ENCODE data around the gene ULBP1. TPM values are rescaled to one million over a fixed set of nuclear protein-coding genes. Genes with fewer than 3 reads are reported as not detected.
A peak's percentile ranks its signal among the peaks of the same experiment; 100 is the strongest.
"Not testable (repeated sequence)": the region's sequence is repeated elsewhere in the genome, so short reads cannot be mapped to it uniquely, and the experiment has no call there.

ULBP1 gene, protein sequence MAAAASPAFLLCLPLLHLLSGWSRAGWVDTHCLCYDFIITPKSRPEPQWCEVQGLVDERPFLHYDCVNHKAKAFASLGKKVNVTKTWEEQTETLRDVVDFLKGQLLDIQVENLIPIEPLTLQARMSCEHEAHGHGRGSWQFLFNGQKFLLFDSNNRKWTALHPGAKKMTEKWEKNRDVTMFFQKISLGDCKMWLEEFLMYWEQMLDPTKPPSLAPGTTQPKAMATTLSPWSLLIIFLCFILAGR
- total RNA-seq, result 3.3 and 4.1 TPM in 2 replicates

DNA sequence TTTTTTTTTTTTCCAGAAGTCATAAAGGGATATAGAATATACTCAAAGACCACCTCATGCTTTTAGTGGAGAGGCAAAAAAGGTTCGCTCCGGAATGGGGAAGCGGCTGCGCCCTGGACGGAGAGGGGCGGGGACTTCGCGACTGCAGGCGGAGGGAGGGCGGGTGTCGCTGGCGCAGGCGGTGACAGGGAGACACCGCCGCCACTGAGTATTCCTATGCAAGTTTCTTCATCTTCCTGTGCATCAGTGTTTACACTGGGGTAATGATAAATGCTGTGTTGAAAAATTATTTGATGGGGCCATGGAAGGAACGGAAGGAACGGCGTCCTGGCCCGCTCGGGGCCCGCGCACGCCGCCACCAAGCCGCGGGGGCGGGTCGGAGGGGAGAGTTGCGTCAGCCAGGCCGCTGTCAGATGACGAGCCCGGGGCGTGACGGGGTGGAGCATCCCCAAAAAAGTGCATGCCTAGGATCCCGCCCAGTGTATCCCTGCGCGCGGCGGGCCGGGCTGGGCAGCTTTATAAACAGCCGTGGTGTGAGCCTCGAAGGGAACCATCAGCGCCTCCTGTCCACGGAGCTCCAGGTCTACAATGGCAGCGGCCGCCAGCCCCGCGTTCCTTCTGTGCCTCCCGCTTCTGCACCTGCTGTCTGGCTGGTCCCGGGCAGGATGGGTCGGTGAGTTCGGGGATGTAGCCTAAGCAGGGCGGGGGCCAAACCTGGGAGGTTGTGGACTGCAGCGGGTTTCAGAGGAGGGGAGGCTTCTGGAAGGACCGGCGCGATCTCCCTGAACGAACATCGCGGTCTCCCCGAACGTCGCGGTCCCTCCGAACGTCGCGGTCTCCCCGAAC is at the start of gene ULBP1:
Gene ULBP1, plus strand, starts transcription at position 482 of the 846 bp plus-strand sequence. Its CDS starts 107 bp downstream, at position 589.
- no peak for DNase-seq (ENCODE audit: extremely low read depth, low read depth, low spot score)

DNA sequence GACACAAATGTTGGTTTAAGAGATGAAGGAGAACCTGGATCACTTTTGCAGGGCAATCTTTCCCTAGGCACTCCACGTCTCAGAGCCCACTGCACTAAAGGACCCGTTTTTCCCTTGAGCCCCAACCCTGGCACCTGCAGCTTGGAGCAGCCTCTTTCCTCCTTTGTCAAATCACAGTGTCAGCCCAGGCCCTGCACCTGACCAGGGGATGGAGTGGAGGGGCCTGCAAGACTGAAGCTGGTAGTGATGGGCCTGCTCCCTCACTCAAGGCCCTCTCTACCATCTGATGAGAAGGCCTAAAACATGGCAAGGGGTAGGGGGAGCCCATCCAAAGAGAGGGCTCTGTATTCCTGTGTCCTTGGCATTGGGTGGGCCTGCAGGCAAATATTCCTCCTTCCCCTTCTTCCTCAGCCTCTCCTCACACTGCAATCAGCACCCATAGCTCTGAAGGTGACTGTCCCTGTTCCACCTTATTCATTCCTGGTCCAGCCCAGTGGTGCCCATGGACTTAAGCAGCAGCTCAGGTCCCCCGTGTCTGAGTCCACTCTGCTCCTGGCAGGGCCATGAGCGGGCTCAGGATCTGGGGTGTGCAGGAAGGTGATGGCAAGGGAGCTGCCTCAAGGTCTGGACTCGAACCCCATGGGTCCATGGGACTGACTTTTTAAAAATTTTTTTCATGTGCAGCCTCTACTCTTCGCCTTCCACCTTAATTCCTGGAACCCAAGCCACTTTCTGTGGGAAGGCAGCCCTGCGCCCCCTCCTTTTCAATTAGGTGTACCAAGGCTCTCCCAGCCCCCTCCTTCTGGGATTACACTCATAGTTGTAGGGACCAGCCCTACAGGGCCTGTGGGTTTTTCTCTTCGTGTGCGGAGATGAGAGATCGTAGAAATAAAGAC is 47.5 kb upstream of the ULBP1 start:
- no peak for DNase-seq (ENCODE audit: extremely low read depth, low read depth, low spot score)

DNA sequence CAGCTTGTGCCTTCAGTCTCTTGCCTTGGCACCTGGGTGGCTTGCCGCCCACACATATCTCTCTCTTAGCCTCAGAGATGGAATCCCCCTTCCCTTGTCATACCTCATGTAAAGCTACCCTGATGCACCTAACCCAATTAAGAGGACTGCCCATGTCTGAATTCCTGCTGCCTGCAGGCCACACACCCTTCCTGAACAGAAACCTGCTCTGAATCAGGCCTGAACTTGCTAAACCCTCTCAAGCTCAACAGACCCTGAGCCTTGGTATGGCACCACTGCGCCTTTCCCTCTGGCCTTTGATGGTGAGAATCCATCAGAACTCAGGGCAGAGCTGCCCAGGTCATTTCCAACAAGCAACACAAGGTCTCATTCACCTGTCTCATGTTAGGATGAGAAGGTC is 46.1 kb upstream of the ULBP1 start:
- DNase-seq (ENCODE audit: extremely low read depth, low read depth, low spot score), result no peak

DNA sequence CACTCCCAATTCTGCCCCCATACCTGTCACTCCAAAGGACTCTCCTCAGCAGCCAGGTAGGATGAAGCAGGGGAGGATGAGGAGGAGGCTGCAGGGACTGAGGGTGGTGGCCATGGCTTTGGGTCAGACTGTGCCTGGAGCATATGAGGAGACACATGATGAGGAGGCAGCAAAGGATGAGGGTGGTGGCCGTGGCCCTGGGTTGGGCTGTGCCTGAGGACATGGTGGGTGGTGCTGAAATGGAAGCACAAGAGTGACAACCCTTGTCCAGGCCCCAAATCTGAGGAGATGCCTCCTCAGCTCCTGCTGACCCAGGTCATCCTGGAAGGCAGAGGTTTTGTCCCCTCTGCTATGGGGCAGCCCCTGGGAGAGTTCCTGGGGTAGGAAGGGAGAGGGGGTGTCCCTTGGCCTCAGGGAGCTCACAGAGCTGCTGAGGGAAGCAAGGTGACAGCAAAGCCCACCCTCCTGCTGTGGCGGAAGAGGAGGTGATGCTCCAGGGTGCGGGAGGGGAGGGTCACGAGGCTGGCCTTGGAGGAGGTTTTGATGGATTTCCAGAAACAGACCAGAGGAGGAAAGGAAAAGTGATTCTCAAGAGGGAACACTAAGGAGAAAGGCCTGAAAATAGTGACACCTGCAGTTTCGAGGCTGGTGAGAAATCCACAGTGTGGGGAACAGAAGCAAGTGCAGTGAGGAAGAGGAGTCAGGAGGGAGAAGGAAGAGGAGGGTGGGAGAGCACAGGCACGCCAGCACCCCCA is 45.4 kb upstream of the ULBP1 start:
- DNase-seq (ENCODE audit: extremely low read depth, low read depth, low spot score), result no peak

DNA sequence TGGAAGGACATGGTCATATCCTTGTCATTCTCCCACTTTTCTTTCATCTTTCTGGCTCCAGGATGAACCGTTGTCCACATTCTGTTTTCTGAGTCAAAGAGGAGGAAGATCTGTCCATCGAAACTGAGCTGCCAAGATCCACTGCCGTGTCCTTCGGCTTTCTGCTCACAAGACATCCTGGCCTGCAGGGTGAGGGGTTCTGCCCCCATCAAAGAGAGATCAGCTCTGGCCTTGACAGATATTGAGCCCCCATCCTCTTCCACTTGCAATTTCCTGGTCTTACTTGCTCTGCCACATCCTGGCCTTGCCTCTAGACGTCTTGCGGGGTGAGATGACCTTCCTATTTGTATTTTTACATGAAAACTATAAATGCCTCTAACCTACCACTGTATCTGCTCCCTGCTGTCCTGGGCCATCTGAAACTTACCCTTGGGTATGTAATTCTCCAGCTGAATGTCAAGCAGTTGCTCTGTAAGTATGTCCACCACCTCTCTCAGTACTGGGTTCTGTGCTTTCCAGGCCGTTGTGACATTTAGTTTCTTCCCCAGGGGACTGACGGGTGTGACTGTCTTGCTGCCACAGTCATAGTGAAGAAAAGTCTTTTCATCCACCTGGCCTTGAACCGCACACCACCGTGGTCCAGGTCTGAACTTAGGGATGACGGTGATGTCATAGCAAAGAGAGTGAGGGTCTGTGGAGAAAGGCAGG is 44.5 kb upstream of the ULBP1 start:
- DNase-seq (ENCODE audit: extremely low read depth, low read depth, low spot score), result not testable (repeated sequence)

DNA sequence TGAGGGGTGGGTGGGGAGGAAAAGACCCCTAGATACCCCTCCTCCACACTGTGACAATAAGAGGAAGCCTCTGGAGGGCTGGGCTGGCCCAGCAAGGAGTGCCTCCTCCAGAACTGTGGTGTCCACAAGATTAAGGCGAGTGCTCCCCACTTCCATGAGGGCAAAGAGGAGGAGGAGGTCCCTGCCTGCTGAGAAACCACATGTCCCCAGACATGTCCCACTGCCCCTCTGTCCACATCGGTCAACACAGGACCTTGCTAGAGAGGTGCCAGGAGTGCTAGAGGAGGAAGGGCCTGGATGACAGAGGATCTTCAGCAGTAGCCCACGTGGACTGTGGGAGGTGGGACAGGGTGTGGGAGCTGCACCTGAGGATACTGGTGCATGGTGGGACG is 43.9 kb upstream of the ULBP1 start:
- DNase-seq (ENCODE audit: extremely low read depth, low read depth, low spot score), result no peak

DNA sequence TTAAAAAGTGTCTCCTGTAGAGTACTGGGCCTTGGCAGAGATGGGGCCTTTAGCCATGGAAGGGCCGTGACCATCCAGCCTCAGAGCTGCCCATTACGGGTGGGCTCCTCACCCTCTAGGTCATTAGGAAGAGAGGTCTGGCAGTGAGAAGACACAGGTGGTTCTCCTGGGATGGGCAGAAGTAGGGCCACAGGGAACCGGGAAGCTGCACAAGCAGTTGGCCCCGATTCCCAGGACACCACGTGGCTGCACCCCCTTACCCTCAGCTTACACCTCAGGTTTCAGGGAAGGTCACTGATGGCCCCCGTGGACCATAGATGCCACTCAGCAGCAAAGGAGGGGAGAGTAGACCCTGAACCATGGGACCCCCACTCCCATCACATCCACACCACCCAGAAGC is 42.4 kb upstream of the ULBP1 start:
- DNase-seq (ENCODE audit: extremely low read depth, low read depth, low spot score), result no peak

DNA sequence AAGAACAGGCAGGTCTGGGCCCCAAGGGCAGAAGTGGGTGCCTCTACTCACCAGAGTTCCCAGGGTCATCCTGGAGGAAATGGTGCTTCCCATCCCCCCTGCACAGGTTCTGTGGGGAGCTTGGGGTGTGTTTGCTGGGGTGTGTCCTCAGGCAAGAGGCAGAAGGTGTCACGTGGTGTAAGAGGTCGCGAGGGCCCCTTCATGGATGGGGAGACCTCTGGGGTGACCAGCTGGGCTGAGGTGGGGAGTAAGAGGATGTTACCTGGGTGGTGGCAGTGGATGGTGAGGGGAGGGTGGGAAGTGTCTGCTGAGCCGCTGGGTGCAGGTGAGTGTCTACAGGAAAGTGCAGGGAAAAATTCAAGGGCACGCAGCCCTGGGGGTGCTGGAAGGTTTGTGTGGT is 41.7 kb upstream of the ULBP1 start:
- DNase-seq (ENCODE audit: extremely low read depth, low read depth, low spot score), result not testable (repeated sequence)

DNA sequence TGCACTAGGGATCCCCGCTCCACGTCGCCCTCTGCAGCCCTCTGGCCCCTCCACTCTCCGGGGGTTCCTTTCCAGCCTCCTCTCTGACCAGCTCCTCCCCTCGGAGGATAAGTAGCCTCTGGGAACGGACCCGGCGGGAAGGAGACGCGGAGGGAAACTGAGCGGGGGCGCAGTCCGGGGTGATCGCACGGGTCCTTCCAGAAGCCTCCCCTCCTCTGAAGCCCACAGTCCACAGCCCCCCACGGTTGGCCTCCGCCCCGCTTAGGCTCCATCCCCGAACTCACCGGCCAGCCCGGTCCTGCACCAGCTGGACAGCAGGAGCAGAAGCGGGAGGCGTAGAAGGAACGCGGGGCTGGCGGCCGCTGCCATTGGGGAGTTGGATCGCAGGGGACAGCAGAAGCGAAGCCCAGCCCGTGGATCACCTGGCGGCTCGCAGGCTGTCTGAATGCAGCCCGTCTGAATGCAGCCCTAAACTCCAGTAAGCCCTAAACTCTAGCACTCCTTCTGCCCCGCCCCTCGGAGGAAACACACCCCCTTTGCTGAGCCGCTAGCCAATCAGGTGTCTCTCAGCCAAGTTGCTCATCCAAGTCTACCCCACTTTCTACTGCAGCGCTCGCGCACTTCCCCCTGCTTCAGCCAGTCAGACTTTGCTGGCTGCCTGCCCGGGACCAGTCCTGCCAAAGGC is 41.0 kb upstream of the ULBP1 start, which contains the start of gene RAET1G:
Gene RAET1G, minus strand, starts transcription at position 480 of the 685 bp plus-strand sequence. Its CDS starts 111 bp downstream, at position 369.
- DNase-seq (ENCODE audit: extremely low read depth, low read depth, low spot score), result peak; percentile 63

DNA sequence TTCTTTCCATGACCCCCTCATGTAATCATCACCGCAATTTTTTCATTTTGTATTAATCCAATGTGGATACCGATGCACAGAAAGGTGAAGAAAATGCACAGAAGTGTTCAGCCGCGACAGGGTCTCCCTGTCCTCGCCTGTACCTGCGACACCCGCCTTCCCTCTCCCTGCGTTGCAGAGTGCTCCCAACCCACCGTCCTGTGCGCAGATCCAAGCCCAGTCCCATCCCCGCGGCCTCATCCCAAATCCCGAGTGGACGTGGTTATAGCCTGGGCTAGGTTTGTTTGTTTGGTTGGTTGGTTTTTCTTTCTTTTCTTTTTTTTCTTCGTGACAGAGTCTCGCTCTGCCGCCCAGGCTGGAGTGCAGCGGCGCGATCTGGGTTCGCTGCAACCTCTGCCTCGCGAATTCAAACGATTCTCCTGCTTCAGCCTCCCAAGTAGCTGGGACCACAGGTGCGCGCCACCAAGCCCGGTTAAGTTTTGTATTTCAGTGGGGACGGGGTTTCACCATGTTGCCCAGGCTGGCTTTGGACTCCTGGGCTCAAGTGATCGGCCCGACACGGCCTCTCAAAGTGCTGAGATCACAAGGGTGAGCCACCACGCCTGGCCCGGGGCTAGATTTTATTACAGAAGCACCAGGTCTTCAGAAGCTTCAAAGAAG is 40.3 kb upstream of the ULBP1 start:
- no peak for DNase-seq (ENCODE audit: extremely low read depth, low read depth, low spot score)

DNA sequence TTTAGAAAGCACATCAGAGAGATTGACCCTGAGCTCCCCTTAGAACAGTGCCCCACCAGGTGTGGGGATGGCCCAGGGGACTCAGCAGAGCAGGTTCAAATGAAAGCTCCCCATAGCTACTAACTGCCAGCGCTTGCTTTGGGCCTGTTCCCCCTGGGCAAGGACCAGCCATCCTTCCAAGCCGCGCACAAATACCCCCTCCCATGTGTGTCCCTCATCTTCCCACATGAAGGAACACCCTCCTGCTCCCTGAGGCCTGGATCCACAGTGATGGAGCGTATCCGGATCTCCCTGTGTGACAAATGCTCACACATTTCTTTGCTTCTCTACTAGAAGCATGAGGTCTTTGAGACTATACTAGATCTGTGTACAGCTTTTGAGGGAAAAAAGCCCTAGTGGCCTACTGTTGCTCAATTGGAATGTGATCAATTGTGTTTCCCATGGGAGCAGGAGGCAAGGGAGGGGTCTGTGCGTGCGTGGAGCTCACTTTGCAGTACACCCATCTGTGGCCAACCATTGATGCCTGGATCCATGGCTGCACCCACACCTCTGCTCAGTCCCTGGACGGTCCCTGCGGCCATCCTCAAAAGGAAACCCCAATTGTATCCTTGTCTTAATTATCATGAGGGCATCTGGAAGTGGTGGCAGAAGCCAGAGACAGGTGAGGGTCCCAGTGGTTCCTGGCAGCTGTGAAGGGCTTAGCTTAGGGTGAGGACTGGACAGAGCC is 39.4 kb upstream of the ULBP1 start:
- DNase-seq (ENCODE audit: extremely low read depth, low read depth, low spot score), result no peak

DNA sequence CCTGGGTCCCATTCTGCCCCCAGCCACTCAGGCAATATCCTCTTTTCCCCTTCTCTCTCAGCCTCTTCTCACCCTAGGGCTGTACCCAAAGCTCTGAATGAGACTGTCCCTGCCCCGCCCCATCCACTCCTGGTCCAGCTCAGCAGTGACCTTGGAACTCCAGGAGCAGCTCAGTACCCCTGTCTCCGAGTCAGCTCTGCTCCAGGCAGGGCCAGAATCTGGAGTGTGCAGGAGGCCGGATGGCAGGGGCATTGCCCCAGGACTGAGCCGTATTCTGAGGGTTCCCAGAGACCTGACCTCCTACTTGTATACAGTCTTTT is 38.9 kb upstream of the ULBP1 start:
- no peak for DNase-seq (ENCODE audit: extremely low read depth, low read depth, low spot score)

DNA sequence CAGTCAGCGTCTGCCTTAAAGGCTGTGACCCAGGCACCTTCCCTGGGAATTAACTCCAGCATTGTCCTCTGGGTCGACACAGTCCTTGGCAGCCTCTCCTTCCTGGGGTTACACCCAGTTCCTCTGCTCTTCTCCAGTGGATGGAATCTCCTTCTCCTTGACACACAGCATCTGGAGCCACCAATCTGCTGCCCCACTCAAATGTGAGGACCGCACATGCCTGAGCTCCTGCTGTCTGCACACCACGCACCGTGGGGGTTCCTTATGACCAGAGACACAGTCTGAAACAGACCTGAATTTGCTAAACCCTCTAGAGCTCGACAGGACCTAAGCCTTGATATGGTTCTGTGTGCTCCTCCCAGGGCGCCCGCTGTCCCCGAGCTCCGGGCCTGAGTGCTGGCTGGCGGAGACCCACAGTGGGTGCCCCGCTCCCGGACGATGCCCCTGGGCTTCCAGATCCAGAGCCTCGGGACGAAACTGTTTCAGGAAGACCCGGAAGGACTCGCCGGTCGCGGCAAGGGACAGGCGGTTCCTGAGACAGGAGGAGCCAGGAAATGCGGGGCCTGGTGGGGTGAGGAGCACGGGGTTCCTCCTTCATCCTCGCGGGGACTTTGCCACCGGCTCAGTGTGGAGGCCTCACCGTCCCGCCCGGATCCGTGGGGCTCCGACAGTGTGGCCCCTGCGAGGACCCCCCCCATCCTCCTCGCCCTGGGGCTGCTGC is 38.3 kb upstream of the ULBP1 start:
- no peak for DNase-seq (ENCODE audit: extremely low read depth, low read depth, low spot score)

DNA sequence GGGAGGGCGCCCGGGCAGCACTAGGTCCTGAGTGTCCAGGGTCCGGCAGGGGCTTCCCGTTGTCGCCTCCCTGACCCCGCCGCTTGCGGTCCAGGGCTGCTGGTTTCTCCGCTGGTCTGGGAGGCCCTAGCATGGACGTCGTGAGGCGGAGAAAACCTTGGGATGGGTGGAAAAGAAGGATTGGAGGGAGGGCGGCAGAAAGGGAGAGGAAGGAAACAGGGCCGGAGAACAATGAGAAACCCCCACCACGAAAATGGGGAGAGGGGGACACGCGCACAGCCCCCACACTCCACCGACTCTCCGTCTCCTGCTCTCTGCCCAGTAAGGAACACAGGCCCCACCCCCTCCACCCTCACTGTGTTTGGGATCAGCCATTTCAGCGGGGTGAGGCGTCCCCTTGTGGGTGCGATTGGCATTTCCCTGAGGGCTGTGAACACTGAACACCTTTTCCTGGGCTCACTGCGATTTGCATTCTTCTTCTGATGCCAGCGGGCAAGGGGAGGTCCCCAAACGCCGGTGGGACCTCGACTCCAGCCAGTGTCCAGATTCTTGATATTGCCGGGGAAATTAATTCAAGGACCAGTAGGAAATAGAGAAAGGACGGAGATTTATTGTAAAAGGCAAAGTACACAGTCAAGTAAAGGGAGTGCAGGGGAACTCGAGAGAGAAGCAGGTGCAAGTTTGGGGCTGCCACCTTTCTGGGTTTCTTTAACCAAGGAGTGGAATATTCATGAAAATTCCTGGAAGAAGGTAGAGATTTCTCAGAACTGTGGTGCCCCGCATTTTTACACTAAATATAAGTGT is 37.6 kb upstream of the ULBP1 start:
- DNase-seq (ENCODE audit: extremely low read depth, low read depth, low spot score), result peak; percentile 36

DNA sequence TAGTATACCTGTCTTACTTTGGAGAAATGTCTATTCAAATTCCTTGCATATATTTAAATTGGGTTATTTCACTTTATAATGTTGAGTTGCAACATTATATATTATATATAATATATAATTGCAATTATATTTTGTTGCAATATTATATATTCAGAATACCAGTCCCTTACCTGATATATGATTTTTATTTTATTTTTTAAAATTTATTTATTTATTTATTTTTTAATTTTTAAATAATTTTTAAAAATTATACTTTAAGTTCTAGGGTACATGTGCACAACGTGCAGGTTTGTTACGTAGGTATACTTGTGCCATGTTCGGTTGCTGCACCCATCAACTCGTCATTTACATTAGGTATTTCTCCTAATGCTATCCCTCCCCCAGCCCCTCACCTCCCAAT is 36.7 kb upstream of the ULBP1 start:
- DNase-seq (ENCODE audit: extremely low read depth, low read depth, low spot score), result not testable (repeated sequence)

DNA sequence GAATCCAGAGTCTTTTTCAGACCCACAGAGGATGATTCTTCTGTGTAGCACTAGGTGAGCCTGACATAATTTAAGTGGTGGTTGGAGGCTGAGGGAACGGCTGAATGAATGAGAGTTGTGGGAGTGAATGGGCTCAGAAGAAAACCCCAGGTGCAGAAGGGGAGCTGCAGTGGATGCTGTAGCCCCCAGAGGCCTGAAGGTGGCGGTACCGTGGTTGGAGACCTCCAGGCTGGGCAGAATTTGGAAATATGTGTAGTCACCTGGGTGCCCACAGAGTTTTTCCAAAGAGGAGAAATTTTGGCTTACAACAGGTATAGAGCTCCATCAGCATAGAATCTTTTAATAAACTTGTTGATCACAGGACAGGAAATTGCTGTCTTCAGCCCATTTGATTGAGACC is 34.3 kb upstream of the ULBP1 start:
- DNase-seq (ENCODE audit: extremely low read depth, low read depth, low spot score), result no peak

DNA sequence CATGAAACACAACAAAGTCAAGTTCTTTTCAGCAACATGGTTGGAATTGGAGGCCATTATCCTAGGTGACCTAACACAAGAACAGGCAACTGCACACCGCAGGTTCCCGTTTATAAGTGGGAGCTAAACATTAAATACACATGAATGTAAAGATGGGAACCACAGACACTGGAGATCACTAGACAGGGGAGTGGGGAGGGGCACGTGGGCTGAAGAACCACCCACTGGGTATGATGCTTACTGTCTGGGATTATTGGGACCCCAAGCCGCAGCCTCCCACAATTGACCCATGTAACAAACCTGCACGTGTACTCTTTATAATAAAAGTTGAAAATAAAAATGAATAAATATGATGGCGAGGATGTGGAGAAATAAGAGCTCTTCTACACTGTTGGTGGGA is 32.2 kb upstream of the ULBP1 start:
- DNase-seq (ENCODE audit: extremely low read depth, low read depth, low spot score), result no peak
